GM19395 (cell line): ENCODE measurements around the gene ZNF611.
"Not testable (repeated sequence)": the region's sequence is repeated elsewhere in the genome, so short reads cannot be mapped to it uniquely, and the experiment has no call there.

Source experiments
- ATAC-seq: cut with Tn5 transposase; IDR thresholded peaks from one replicate; pipeline ENCODE4 v1.9.1; 2021; ENCODE audit warnings: mild to moderate bottlenecking, moderate library complexity; ENCODE audit not compliant: unreplicated experiment

The ZNF611 gene

GRCh38 chr19:52720541-52720940 lies 14.3 kb downstream of the ZNF611 start:
- ATAC-seq = not testable (repeated sequence)

GRCh38 chr19:52716522-52716921 lies 18.3 kb downstream of the ZNF611 start:
- ATAC-seq = no peak

GRCh38 chr19:52715902-52716301 lies 18.9 kb downstream of the ZNF611 start:
- ATAC-seq = not testable (repeated sequence)

GRCh38 chr19:52715330-52715729 lies 19.5 kb downstream of the ZNF611 start:
- not testable (repeated sequence) for ATAC-seq

GRCh38 chr19:52713051-52713450 lies 21.8 kb downstream of the ZNF611 start:
- not testable (repeated sequence) for ATAC-seq

GRCh38 chr19:52711661-52712060 lies 23.2 kb downstream of the ZNF611 start:
- not testable (repeated sequence) for ATAC-seq

- ATAC-seq = no peak
Observed at GRCh38 chr19:52710538-52710937, 24.3 kb downstream of the ZNF611 start.

- not testable (repeated sequence) for ATAC-seq
Observed at GRCh38 chr19:52705615-52706014, 29.2 kb downstream of the ZNF611 start.

- no peak for ATAC-seq
Observed at GRCh38 chr19:52703917-52704316, 30.9 kb downstream of the ZNF611 start.

GRCh38 chr19:52700673-52701072 lies 34.2 kb downstream of the ZNF611 start:
- no peak for ATAC-seq

- not testable (repeated sequence) for ATAC-seq
Observed at GRCh38 chr19:52699555-52699954, 35.3 kb downstream of the ZNF611 start.

- no peak for ATAC-seq
Observed at GRCh38 chr19:52695996-52696395, 38.8 kb downstream of the ZNF611 start.

- no peak for ATAC-seq
Observed at GRCh38 chr19:52694921-52695320, 39.9 kb downstream of the ZNF611 start.

GRCh38 chr19:52694281-52694680 lies 40.6 kb downstream of the ZNF611 start:
- ATAC-seq = not testable (repeated sequence)

GRCh38 chr19:52692431-52693008 lies 42.3 kb downstream of the ZNF611 start:
- no peak for ATAC-seq

- no peak for ATAC-seq
Observed at GRCh38 chr19:52691737-52692136, 43.1 kb downstream of the ZNF611 start.

GRCh38 chr19:52691215-52691610 lies 43.6 kb downstream of the ZNF611 start:
- no peak for ATAC-seq

GRCh38 chr19:52690369-52691214 lies 44.3 kb downstream of the ZNF611 start:
- ATAC-seq = peak; percentile 83

- ATAC-seq = peak; percentile 49
Observed at GRCh38 chr19:52689843-52690368, 44.9 kb downstream of the ZNF611 start.

GRCh38 chr19:52688925-52689796 lies 45.7 kb downstream of the ZNF611 start:
- ATAC-seq = not testable (repeated sequence)

GRCh38 chr19:52688335-52688734 lies 46.5 kb downstream of the ZNF611 start:
- ATAC-seq = no peak
